DMS 273 treated with DMSO at 0.1 percent for 48 hours (cell line): ENCODE measurements around the gene TTK.

Experiments used
- DNase-seq: peaks from one replicate; lab custom pipeline; 2025; lab: John Stamatoyannopoulos, UW

Gene TTK

DNA sequence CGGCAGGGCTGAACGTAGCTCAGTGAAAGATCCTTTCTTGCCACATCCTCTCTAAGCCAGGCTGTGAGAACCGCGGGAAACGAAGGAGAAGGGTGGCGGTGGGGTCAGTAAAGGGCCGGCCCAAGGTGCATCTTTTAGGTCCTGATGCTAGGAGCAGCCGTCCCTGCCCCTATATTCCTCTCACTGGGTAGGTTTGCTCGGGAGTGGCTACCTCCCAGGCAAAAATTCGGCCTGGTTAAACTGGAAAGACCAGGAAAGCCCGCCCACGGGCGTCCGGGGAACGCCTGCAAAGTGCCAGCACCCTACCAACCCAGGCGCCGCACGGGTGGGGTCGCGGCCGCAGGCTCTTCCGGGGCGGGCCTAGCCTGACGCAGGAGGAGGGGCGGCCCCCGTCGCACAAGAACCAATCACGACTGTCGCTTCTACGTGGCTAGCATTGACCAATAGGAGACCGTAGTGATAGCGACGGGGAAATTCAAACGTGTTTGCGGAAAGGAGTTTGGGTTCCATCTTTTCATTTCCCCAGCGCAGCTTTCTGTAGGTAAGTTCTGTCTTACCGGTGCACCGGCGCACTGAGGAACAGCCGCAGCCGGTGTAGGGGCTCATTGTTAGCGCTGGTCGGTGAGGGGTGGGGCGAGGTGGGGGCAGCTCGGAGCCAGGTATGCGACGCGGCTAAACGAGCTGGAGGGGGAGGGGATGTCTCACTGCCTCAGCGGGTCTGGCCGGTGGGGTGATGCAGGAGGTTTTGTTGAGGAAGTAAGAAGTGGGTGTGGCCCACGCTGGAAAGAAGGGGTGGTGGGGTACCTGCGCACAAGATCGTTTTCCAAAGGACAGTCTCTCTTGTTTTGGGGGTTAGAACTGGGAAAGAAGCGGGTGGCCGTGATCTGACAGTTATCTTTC lies at the start of gene TTK:
Gene TTK (plus strand): TSS at position 477 of the 900 bp plus-strand sequence. CDS start 1,195 bp downstream, outside the sequence.
- DNase-seq: peak; percentile 94

DNA sequence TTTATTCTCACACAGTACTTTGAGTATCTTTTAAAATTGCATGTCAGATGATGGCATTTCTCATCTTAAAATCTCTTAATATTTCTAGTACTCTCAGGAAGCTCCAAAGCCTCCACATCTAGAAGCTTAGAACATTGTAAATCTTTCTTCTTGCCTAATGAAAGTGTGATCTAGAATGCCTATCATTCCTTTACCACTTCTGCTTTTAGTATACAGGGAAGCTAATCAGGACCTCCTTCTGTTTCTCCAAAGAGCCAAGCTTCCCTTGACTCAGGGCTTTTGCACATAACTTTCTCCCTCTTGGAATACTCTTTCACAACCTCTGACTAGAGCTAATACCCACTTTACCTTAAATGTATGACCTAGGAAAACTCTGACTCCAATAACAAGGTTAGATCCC lies 49.6 kb upstream of the TTK start:
- DNase-seq: no peak

DNA sequence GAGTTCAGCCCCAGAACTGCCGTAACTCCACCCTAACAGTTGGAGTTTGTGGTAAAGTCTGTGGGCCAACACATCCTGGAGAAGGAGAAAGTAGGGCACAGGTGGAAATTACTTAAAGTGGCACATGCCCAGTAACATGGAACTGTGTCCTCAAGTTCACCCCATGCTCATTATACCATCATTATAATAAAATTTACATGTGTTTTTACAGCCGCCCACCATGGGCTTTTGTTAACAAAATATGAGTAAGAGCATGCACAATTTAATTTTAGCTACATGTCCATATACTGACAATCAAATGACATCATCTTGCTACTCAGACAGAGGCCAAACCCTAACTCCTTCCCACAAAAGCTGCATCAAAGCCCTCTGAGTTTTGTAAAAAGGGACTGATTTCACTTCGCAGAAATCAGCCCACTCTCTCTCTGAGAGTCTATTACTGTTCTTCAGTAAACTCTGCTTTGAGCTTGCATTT lies 39.8 kb upstream of the TTK start:
- no peak for DNase-seq

DNA sequence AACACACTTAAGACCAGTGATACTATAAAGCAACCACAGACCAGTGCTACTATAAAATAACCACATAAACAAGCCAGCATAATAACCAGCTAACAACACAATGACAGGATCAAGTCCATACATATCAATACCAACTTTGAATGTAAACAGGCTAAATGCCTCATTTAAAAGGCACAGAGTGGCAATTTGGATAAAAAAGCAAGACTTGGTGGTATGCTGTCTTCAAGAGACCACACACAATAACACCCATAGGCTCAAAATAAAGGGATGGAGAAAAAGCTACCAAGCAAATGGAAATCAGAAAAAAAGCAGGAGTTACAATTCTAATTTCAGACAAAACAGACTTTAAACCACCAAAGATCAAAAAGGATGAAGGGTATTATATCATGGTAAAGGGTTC lies 37.3 kb upstream of the TTK start:
- DNase-seq: no peak

DNA sequence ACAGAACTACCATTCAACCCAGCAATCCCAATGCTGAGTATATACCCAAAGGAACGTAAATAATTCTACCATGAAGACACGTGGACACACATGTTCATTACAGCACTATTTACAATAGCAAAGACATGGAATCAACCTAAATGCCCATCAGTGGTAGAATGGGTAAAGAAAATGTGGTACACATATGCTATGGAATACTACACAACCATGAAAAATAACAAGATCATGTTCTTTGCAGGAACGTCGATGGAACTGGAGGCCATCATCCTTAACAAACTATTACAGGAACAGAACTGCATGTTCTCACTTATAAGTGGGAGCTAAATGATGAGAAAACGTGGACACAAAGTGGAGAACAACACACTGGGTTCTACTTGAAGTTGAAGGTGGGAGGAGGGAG lies 34.7 kb upstream of the TTK start:
- no peak for DNase-seq

DNA sequence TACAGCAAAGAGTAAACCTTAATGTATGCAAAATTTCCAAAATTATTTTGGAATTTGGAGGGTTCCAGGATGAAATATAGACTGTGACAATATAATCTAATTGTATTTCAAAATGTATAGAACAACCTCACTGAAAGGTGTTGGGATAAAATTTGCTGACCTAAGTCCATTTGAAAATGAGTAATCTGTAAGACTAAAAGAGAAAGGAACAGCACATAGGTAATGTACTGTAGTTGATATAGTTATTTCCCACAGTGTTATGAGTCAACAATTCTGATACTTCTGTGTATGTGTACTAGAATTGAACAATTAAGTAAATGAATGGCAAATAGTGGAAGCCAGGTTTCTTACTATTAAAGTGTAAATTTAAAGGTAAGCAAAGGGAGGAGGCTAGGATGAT lies 33.3 kb upstream of the TTK start:
- DNase-seq: no peak

DNA sequence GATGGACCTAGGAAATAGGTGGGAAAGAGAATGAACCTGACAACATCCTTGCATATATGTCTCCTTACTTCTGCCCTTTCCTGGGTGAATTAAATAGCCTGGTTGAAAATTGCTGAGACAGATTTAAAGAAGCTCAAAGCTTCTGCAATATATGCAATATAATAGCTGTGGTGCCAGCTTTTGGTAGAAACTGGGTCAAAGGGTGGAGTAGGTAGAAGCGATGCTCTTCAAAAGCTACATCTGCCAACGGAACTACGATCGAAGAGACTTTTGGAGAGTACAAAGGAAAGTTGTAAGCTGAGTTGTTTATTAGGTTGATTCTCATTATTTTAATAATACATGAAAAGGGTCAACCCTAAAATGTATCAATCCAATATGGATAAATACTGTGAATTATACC lies 22.8 kb upstream of the TTK start:
- DNase-seq: no peak

DNA sequence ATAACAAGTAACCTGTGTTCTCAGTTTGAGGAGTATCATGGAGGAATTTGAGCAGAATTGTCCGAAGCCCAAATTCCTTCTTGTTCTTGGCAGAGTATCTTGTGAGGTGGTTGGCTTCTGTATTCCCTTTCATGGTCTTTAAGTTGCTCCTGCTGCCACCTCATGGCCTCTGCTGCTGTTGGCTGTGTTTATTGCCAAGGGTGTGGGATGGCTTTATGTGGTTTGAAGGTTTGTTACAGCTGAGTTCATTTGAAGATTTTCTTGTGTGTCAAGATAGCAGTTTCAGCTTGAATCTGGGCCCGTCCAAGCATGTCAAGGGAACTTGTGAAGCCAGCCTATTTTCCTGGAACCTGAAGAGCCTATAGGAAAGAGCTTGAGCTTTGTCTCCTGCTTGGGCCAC lies 20.2 kb upstream of the TTK start:
- no peak for DNase-seq

DNA sequence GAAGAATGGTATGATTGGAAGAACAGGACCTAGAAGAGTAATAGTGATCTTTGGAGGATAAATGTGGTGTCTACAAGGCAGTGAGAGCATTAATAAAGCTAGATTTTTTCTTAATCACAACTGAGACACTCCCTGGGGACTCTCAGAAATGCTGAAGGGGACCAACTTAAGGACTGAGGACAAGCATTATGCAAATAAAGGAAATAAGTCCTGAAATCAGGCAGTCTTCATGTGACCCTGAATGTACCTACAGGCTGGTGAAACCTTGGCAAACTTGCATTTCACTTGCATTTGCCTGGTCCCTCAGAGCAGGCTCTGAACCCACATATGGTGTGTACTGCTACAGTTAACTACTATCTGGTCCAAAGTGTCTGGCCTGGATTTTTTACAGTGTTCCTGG lies 19.3 kb upstream of the TTK start:
- no peak for DNase-seq

DNA sequence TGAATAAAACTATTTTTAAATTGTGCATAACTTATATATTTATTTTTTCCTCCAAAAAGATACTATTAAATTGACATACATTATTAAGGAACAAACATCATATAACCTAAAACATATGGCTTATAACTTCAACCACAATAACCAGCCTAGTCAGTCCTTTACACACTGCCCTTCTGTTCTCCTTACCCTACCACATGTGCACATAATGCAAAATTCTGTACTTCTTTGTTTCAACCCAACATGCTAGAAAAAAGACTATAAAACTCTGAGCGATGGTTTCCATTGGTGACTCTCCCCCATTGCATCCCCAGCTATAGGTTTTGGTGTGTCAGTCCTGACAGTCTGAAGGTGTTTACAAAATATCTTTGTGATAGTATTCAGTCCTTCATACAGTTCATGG lies 14.8 kb upstream of the TTK start:
- DNase-seq: no peak

DNA sequence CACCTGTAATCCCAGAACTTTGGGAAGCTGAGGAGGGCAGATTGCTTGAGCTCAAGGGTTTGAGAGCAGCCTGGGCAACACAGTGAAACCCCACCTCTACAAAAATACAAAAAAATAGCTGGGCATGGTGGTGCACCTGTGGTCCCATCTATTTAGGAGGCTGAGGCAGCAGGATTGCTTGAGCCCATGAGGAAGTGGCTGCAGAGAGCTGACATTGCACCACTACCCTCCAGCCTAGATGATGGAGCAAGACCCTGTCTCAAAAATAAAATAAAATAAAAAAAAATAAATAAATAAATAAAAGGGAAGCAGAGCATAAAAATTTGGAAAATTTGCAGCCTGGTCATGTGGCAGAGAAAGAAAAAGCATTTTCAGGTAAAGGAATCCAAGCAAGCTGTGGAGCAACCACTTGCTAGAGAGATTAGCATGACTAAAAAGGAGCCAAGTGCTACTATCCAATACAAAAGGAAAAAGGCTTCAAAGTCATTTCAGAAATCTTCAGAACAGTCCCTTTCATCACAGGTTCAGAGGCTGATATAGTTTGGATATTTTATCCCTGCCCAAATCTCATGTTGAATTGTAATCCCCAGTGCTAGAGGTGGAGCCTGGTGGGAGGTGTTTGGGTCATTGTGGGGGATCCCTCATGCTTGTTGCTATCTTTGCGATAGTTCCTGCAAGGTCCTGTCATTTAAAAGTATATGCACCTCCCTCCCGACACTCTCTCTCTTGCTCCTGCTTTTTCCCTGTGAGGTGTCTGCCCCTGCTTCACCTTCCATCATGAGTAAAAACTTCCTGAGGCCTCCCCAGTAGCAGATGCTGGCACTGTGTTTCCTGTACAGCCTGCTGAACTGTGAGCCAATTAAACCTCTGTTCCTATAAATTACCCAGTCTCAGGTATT lies 11.2 kb upstream of the TTK start:
- DNase-seq: no peak

DNA sequence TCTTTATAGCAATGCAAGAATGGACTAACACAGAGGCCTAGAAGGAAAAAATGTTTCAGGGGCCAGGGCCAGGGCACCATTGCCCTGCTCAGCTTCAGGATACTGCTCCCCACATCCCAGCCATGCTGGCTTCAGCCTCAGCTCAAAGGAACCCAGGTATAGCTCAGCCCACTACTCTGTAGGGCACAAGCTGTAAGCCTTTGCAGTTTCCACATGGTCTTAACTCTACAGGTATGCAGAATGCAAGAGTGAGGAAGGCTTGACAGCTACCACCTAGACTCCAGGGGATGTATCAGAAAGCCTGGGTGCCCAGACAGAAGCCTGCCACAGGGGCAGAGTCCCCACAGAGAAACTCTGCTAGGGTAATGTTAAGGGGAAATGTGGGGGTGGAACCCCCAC lies 10.5 kb upstream of the TTK start:
- no peak for DNase-seq

DNA sequence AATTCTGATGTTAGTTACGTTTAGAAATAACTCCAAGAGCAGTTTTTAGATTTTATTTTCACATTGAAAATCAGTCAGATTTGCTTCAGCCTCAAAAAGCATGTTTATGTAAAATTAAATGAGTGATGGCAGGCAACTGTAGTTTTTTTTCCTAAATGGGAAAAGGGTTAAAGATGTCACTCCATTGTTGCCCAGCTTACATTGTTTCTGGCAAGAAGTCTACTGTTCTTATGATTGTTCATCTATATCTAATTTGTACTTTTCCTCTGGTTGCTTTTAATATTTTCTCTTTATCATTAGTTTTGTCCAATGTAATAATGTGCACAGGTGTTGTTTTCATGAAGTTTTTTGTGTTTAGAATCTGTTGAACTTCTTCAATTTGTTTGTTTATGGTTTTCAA lies 6.7 kb upstream of the TTK start:
- DNase-seq: no peak

DNA sequence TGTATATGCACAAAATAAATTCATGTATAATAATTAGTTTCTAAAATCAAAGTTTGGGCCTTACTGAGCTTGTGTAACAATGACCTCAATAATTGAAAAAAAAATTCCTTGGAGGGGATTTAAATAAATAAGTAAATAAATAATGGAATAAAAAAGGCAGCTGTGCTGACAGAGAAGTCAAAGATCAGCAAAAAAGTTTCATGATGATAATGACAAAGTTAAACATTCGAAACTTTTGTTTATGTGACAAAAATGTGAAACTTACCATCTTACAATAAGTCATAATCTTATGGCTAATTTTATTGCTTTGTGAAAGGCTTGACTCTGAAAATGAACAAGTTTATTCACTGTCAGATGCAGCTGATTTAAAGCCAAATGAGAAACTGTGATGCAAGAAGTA lies 3.1 kb upstream of the TTK start:
- DNase-seq: no peak

DNA sequence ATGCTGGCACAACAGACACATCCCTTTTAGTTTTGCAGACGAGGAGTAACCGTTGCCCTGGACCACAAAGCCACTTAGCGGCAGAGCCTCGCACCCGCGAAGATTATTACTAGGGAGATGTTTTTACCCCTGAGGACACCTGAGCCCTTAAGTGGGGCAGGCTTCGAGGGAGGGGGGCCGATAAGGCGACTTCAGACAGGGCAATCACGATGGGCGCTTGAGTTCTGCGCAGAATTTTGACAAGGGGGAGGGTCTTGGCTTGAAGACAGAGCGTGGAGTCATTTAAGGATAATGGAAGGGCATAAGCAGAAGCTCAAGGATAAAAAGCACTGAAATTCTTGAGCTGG lies 650 bp upstream of the TTK start:
- DNase-seq: no peak

DNA sequence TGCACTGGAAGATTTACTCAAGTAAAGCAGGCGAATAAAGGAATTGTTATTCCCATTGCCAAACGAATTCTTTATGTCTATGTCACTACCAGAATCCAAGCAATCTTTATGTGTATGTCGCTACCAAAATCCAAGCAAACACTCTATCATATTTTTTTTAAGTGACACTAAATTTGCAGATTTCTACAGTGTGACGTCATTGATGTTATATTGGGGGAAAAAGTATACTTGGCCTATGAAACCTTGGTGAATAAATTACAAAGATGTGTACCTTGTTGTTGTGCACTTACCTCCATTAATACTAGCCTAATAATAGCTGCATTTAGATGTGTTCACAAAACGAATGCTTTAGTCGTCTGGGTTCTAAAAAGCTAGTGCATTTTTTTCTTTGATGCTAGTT lies 957 bp downstream of the TTK start:
- DNase-seq: no peak

DNA sequence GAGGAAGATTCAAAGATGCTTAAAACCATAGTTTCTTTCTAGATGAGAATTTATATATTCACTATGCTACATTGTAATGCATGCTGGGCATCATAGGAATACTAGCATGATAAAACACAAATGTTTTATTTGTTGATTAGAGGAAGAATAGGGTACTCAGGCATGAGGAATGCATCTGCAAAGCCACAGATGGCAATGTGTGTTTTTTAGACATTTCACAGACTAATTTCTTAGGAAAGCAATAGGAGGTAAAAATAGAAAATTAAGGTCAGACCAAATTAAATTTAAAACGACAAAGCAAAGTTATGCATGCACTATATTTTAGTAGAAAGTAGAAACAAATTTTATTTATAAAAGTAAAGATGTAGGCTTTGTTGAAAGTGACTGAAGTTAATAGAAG lies 2.1 kb downstream of the TTK start:
- DNase-seq: no peak

DNA sequence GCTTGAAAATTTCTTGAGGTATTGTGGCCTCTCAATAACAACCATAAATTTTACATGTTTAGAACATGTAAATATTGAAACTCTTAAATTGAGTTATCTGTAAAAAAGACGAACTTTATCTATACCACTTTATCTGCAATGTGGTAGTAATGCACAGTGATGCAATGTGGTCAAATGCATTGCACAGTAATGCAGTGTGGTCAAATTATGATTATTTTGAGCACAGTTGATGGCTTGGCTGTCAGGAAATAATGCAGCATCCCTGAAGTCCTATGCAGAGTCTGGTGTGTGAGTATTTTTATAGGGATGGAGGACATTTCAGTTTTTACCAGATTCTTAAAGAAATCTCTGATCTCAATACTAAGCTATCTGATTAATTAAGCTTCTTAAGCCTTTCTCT lies 5.1 kb downstream of the TTK start:
- no peak for DNase-seq

DNA sequence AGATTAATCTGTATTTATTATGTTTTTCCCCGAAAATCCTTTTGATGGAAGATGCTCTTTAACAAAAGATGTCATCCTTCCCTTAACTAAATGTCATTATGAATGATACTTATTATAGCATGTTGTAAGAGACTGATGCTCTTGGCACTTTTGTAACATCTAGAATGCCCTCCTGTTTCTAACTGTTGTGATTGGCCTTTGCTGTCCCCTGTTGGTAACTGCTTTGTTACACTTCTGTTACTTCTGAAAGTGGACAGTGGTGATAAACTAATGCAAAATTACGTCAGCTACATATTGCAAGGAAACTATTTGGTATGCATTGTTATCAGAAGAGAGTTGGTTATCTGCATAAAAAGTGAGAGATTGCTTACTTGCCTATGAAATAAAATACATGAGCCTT lies 5.8 kb downstream of the TTK start:
- DNase-seq: no peak

DNA sequence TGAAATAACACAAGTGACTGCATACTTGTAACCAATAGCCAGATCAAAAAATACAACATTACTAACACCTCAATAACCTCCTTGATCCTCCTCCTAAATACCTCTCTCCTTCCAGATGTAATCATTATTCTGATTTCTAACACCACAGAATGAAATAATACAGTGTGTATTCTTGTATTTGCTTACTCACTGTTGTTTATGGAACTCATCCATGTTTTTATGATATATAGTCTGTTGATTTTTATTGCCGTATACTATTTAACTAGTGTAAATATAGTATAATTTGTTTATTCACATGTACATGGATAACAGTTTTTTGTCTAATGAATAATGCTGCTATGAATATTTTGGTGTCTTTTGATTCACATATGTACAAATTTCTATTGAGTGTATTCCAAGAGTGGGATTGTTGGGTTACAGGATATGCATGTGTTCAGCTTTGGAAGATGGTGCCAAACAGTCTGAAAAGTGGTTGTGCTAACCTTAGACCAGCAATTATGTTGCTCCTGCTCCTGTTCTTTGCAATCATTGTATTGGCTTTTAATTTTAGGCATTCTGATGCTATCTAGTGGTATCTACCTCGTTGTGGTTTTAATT lies 11.5 kb downstream of the TTK start:
- no peak for DNase-seq

DNA sequence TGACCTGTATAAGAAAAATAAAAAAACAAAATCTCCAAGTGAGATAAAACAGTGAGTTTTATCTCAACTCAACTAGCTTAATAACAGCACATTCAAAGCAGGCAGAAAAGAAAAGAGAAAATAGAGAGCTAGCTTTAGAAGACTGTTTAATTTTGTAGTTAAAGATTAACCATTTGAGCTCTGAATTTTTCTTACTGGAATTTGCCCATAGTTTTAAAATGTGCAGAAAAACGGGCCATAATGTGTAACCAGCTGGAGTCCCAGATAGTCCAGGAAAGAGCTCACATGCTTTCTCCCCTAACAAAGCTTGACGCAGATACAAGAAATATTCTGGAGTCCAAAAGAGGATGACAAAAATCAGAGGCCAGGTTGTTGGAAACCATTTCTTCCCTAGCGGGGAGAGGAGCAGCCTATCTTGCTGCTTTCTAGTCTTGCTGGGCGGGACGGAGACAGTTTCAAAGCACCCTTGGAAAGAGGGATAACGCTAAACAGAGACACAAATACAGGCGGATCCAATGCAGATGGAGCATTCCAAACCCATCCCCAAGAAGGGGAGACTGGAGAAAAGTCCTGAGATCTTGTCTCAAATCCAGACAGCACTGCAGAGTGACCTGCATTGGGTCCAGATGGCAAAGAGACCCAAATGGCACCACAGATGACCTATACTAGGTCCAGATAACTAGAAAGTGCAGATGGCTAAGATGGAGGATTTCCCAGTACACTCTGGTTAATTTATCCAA lies 16.1 kb downstream of the TTK start:
- no peak for DNase-seq

DNA sequence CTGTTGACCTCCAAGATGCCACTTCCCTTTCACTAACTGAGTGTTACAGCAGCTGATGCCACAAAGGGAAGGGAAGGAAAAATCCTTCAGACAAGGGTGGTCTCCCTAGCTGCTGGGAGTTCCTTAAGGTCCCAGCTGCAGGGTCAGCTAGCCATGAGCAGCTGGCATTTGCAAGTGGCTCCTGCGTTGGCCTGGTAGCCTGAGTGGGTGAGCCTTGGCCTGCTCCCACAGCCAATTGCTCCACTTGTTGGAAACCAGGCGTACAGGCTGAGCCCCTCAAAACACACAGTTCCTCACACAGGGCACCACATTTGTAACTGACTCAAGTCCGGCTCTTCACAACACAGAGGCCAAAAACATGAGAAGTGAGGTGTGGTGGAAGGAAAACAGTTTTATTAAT lies 16.7 kb downstream of the TTK start:
- DNase-seq: no peak
